Pancreas (tissue), 10 donors: ENCODE data around the gene ROBO1. TPM values are rescaled to one million over a fixed set of nuclear protein-coding genes. Genes with fewer than 3 reads are reported as not detected.

Experiments
- ATAC-seq, 4 donors: fragments of 200-7000 bp; cut with Tn5 transposase; one replicate each; pipeline versions ENCODE4 v1.8.0 to v1.9.1; 2020; ENCODE audit warnings: mild to moderate bottlenecking in 4 of 4, moderate library complexity in 4 of 4
- DNase-seq, 6 donors: peaks; one replicate each; pipeline ENCODE4 v3.0.0-alpha.2; 2020
- FAIRE-seq: peaks from 2 replicates; lab custom pipeline; 2012; peaks lifted over from hg19 to GRCh38; lab: Jason Lieb, UNC
- H3K27ac ChIP-seq, 4 donors: fragments of 200-600 bp; sonication (generic); 1 replicate in 3 of 4; 2 replicates in 1 of 4; pipeline versions ENCODE4 v1.5.0 to v1.8.0; 2020
- H3K27me3 ChIP-seq, 4 donors: fragments of 200-600 bp; one replicate each; pipeline ENCODE4 v1.8.0; 2021
- H3K36me3 ChIP-seq, 3 donors: fragments of 200-600 bp; sonication (generic) in 1 of 3; one replicate each; pipeline versions ENCODE4 v1.5.0 to v1.8.0; 2020 to 2021
- H3K4me1 ChIP-seq, 3 donors: fragments of 200-600 bp; one replicate each; pipeline ENCODE4 v1.8.0; 2021
- H3K4me3 ChIP-seq, 4 donors: fragments of 200-600 bp; sonication (generic) in 2 of 4; one replicate each; pipeline versions ENCODE4 v1.5.0 to v1.8.0; 2020 to 2021
- H3K9me3 ChIP-seq, 4 donors: fragments of 200-600 bp; one replicate each; pipeline ENCODE4 v1.8.0; 2021
- WGBS, 2 donors: extraction: QIAGEN DNeasy Blood & Tissue Kit; methylation state at CpG; one replicate each; pipeline ENCODE4 v1.1.7; 2013; 5-methylcytosine and 5-hydroxymethylcytosine counted together
- intact Hi-C, 3 donors: fragments of 100-400 bp; cut with DNase I; formaldehyde crosslinking; loops; one replicate each; pipeline versions ENCODE4 v1.11.1 to v1.14.2; 2022
- polyA plus RNA-seq, 2 donors: library from polyadenylated mRNA; stranded (reverse); fragments of 200-250 nt; gene quantifications; one replicate each; pipeline ENCODE4 v1.2.3, GENCODE V29; 2013
- total RNA-seq, 6 donors: library from RNA; stranded (reverse); fragmentation: NEBNext Ultra II Directional in 4 of 6; extraction: Animal tissue kit (Norgen Biotek cat#: 25700) in 4 of 6; gene quantifications; one replicate each; pipeline versions ENCODE4 v1.2.1 to v1.2.4, GENCODE V29; 2021 to 2023
- TF ChIP-seq, protein P1 (sequence below), 4 donors: fragments of 200-600 bp; sonication (generic) in 3 of 4; IDR thresholded peaks; one replicate each; pipeline versions ENCODE4 v1.5.0 to v1.8.0; 2021; ENCODE audit warnings: antibody characterized with exemption in 4 of 4
- donor health status: healthy with polysubstance abuse.
- donor health status: DM: no; HTN: no; CAD: no; lungs with moderate emphysema.
- donor health status: DM: no; HTN: no; CAD: no.
- donor health status: control.
- donor health status: control.
- donor health status: Bipolar disorder and iron deficiency.
- donor health status: DM: yes; HTN: yes; CAD: no.
- donor health status: DM: no; HTN: no; CAD: no.
- donor health status: DM: no; HTN: no; CAD: no.
- donor health status: DM: yes; HTN: yes; CAD: no.

The ROBO1 gene
- total and polyA plus RNA-seq, 8 donors = 0.51 to 8.5 (median 2.8) TPM

DNA sequence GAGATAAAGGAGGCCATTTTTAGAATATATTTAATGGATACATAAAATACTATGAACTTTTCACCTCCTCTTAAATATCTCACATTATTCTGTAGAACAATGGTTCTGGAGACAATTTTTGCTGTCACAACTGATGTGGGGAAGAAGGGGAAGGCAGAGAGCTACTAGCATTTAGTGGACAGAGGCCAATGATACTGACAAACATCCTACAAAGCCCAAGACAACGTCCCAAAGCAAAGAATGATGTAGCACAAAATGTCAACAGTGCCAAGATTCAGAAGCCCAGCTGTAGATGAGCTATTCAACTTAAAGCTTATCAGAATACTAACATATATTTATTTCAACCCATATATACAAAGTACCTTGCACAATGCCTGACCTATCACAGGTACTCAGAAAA, 1069.4 kb downstream of the ROBO1 start:
- TF ChIP-seq, protein P1, sequence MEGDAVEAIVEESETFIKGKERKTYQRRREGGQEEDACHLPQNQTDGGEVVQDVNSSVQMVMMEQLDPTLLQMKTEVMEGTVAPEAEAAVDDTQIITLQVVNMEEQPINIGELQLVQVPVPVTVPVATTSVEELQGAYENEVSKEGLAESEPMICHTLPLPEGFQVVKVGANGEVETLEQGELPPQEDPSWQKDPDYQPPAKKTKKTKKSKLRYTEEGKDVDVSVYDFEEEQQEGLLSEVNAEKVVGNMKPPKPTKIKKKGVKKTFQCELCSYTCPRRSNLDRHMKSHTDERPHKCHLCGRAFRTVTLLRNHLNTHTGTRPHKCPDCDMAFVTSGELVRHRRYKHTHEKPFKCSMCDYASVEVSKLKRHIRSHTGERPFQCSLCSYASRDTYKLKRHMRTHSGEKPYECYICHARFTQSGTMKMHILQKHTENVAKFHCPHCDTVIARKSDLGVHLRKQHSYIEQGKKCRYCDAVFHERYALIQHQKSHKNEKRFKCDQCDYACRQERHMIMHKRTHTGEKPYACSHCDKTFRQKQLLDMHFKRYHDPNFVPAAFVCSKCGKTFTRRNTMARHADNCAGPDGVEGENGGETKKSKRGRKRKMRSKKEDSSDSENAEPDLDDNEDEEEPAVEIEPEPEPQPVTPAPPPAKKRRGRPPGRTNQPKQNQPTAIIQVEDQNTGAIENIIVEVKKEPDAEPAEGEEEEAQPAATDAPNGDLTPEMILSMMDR (IDR thresholded peaks at IDR 0.05) = no peak
- no peaks in the 10 kb centered on the region for H3K36me3 ChIP-seq
- FAIRE-seq (no peak), ATAC-seq (no peak), DNase-seq (no peak)
- no peak overlapping the region for H3K27ac ChIP-seq
- H3K4me3 ChIP-seq = no peak overlapping the region
- no peaks in the 10 kb centered on the region for H3K4me1 ChIP-seq
- intact Hi-C loops = no loop called here
- H3K27me3 ChIP-seq = no peaks in the 10 kb centered on the region
- 22 to 33% methylated on average over 1 of the region's 1 CpG for WGBS, 2 donors
- no peaks in the 10 kb centered on the region for H3K9me3 ChIP-seq

DNA sequence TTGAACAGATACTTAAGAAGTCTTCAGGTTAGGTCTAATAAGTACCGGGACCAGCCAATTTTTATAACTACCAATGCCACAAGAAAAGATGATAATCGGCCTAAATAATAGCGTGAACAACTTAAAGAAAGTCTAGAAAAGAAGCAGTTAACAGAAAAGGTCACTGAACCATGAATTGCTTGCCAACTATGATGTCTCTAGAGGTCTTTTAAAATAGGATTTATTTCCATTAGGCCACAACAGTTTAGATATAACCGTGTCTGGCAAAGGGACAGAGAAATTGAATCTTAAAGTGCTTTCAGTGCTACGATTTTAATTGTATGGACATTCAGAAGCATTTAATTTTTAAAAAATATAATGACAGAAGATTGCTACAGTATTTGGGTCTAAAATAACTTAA, 1070.4 kb downstream of the ROBO1 start:
- TF ChIP-seq, protein P1 (IDR thresholded peaks at IDR 0.05) = no peak
- H3K27ac ChIP-seq = no peak overlapping the region
- no peak for FAIRE-seq
- H3K4me3 ChIP-seq = no peak overlapping the region
- H3K4me1 ChIP-seq = no peaks in the 10 kb centered on the region
- H3K9me3 ChIP-seq = no peaks in the 10 kb centered on the region
- WGBS, 2 donors = 61 to 80% methylated on average over 5 of the region's 5 CpGs
- no peak for DNase-seq
- intact Hi-C loops = no loop called here
- ATAC-seq = no peak
- H3K36me3 ChIP-seq = no peaks in the 10 kb centered on the region
- no peaks in the 10 kb centered on the region for H3K27me3 ChIP-seq

DNA sequence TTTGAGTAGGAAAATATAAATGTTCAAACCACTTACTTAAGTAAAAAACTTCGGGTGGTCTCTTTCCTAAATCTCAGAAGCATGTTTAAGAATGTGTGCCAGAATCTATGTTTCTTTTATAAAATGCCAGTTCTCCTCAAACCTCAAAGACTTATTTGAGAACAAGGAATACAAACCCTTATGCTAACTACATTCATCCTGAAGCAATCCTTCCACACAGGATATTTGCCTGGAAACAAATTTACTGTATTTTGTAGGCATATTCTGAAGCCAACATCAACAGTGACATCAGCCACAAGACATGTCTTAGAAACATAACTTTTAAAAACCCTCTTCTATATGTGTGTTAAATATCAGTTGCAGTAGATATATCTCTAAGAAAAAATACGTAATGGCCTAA, 1077.0 kb downstream of the ROBO1 start:
- H3K27me3 ChIP-seq = no peaks in the 10 kb centered on the region
- FAIRE-seq = no peak
- WGBS, 2 donors = 14 to 24% methylated on average over 2 of the region's 2 CpGs
- H3K36me3 ChIP-seq = no peaks in the 10 kb centered on the region
- no peak overlapping the region for H3K27ac ChIP-seq
- H3K4me1 ChIP-seq = no peaks in the 10 kb centered on the region
- intact Hi-C loops = no loop called here
- no peaks in the 10 kb centered on the region for H3K9me3 ChIP-seq
- no peak for ATAC-seq
- no peak overlapping the region for H3K4me3 ChIP-seq
- TF ChIP-seq, protein P1 (IDR thresholded peaks at IDR 0.05) = no peak
- no peak for DNase-seq

DNA sequence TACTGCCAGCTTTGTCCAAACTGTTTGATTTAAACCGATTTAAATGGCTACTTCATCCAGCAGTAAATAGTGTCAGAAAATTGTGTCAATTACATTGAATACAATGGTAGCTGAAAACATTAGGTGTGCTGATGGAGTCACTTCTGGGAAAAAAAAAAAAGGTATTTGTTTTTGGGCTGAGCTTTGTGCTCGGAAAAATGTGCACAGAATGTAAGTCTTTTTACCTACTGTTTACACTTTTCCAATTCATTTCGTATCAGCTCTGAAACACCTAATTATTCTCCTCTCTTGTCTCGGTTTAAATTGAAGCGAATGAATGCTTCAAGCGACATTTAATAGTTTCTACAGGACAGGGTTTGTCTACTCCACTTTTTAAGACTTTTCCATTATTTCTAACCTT, 1078.4 kb downstream of the ROBO1 start:
- 67 to 77% methylated on average over 6 of the region's 6 CpGs for WGBS, 2 donors

DNA sequence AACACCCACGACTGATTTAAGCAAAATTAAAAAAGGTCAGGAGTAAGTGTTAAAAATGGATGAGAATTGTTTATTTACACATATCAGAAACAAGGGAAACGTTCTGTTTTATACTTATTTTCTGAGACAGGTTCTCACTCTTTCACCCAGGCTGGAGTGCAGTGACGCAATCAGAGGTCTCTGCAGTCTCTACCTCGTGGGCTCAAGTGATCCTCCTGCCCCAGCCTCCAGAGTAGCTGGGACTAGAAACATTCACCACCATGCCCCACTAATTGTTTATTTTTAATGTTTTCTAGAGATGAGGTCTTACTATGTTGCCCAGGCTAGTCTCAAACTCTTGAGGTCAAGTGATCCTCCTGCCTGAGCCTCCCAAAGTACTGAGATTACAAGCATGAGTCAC, 1080.3 kb downstream of the ROBO1 start:
- H3K4me3 ChIP-seq = no peak overlapping the region
- DNase-seq (no peak), FAIRE-seq (no peak), ATAC-seq (no peak)
- H3K36me3 ChIP-seq = no peaks in the 10 kb centered on the region
- intact Hi-C loops = no loop called here
- H3K9me3 ChIP-seq = no peaks in the 10 kb centered on the region
- no peak overlapping the region for H3K27ac ChIP-seq
- 67 to 71% methylated on average over 4 of the region's 4 CpGs for WGBS, 2 donors
- H3K27me3 ChIP-seq = no peaks in the 10 kb centered on the region
- no peaks in the 10 kb centered on the region for H3K4me1 ChIP-seq
- TF ChIP-seq, protein P1 (IDR thresholded peaks at IDR 0.05) = no peak

More for the DNA sequence above, 1078.4 kb downstream of the ROBO1 start:
- DNase-seq (no peak), FAIRE-seq (no peak), ATAC-seq (no peak)
- no peaks in the 10 kb centered on the region for H3K27me3 ChIP-seq
- no peak overlapping the region for H3K4me3 ChIP-seq
- TF ChIP-seq, protein P1 (IDR thresholded peaks at IDR 0.05) = no peak
- no peak overlapping the region for H3K27ac ChIP-seq
- no peaks in the 10 kb centered on the region for H3K9me3 ChIP-seq
- intact Hi-C loops = no loop called here
- no peaks in the 10 kb centered on the region for H3K36me3 ChIP-seq
- H3K4me1 ChIP-seq = no peaks in the 10 kb centered on the region
